ENCODE measurements around the gene BECN2.
"Not testable (repeated sequence)": the region's sequence is repeated elsewhere in the genome, so short reads cannot be mapped to it uniquely, and the experiment has no call there.

The BECN2 gene

DNA sequence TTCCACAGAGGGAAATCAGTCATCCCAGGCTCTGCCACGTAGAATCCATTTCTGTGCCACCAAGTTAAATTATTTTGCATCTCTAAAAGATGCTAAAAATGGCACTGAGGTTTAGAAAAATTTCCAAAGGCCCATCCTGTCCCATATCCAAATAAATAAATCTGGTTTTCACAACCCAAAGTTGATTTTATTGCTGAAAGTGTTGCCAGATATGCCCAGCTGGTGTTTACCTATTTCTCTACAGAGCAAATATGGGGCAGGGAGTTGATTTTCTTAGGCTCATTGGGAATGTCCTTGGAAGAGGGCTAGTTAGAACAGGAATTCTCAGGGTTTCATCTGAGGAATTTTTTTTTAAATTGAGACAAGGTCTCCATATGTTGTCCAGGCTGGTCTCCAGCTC lies 22.4 kb downstream of the BECN2 start:
- DNase-seq (ENCODE audit: low read depth), result no peak

DNA sequence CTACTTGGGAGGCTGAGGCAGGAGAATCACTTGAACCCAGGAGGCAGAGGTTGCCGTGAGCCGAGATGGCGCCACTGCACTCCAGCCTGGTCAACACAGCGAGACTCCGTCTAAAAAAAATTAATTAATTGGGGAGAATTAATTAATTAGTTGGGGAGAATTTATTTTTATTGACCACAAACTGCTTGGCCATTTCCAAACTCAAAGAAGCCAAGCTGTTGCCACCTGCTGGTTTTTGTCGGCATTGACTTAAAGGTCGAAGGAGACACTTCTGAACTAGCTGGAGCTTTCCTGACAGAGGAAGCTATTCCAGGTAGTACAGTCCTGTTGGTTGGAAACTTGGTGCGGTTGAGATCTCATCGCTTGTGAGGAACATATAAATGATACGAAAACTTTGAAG lies 28.2 kb downstream of the BECN2 start:
- DNase-seq (ENCODE audit: low read depth), result no peak

DNA sequence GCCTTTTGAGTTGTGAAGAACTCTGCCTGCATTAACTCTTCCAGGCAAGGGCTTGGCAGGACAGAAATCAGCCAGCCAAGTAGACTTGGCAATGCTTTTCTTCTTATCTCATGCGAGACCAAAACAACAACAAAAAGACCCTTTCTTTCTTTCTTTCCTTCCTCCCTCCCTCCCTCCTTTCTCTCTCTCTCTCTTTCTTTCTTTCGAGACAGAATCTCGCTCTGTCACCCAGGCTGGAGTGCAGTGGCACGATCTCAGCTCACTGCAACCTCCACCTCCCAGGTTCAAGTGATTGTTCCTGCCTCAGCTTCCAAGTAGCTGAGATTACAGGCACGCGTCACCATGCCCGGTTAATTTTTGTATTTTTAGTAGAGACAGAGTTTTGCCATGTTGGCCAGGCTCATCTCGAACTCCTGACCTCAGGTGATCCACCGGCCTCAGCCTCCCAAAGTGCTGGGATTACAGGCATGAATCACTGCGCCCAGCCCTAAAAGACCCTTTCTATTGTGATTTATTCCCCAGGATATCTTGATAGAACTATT lies 30.9 kb downstream of the BECN2 start:
- DNase-seq (ENCODE audit: low read depth), result not testable (repeated sequence)

DNA sequence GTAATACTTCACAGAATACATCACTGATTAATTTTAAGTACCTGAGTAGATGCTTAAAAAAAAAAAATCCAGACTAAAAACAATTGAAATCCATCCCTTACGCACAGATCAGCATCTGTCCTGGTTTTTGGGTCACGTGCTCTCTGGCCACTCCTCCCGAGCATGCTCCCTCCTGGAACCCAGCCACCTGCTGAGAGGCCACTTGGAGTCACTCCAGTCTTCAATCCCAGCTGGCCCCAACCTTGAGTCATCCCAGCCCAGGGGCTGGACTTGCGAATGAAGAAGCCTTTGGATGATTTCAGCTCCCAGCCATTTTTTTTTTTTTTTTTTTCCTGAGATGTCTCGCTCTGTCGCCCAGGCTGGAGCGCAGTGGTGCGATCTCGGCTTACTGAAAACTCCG lies 32.5 kb downstream of the BECN2 start:
- no peak for DNase-seq (ENCODE audit: low read depth)

DNA sequence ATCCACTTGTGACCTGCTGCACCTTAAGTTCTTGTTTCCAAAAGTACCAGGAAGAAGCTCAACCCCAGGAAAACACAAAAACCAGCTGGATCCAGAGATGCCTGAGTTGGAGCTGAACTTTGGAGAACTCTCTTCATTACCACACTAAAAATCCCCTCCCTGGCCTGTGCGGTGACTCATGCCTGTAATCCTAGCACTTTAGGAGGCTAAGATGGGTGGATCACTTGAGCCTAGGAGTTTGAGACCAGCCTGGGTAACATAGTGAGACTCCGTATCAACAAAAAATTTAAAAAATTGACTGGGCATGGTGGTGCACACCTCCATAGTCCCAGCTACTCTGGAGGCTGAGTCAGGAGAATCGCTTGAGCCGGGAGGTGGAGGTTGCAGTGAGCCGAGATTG lies 35.2 kb downstream of the BECN2 start:
- no peak for DNase-seq (ENCODE audit: low read depth)

- DNase-seq (ENCODE audit: low read depth), result no peak
Measured at GRCh38 chr1:241994171-241994570, 36.6 kb downstream of the BECN2 start.

DNA sequence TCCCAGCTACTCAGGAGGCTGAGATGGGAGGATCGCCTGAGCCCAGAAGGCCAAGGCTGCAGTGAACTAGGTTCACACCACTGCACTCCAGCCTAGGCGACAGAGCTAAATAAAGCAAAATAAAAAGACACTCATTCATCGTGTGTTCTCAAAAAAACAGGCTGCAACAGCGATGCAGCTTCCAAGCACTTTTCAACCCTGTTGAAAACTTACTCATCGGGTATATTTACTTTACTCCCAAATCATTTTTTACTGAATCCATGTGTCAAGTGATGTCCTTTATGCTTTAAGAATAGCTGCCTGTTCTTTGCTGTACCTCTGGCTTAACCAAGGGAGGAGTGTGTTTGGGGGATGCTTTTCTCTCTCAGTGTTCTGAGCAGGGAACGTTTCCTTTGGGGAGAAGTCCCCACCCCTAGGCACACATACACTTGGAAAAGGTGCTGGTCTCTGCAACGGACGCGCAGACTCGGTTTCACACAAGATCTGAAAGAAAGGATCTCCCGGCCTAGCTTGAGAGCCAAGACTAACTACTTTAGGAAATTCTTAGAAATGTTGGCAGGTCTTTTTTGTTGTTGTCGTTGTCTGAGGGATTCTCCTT lies 39.9 kb downstream of the BECN2 start:
- DNase-seq (ENCODE audit: low read depth), result no peak

DNA sequence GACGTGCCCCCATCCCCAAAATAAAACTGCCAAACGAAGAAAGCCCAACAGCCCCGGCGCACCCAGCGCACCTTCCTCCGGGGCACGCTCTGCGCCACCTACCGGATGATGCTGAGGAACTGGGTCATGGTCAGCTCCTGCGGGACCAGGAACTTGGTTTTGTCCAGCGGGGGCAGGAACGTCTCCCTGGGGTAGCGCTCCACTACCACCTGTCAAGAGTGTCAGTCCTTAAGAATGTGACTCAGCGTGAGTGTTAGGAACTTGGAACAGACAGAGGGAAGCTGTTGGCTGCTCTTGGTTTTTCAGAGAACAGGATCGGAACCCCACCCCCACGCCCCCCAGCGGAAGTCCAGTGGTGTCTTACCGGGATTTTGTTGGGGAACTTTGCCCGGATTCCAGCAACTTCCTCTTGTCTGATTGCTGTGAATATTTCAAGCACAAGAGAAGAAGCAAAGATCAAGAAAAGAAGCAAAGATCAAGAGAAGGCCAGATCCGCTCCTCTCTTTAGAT lies 40.9 kb downstream of the BECN2 start:
- DNase-seq (ENCODE audit: low read depth), result peak; percentile 17

GRCh38 chr1:241999026-241999425 lies 41.5 kb downstream of the BECN2 start, which contains the start of gene MAP1LC3C:
MAP1LC3C (minus strand) TSS chr1:241999098; CDS start chr1:241999008, 90 bp downstream.
- DNase-seq (ENCODE audit: low read depth), result no peak

GRCh38 chr1:242000434-242000833 lies 42.9 kb downstream of the BECN2 start:
- DNase-seq (ENCODE audit: low read depth), result no peak

GRCh38 chr1:242002072-242002471 lies 44.5 kb downstream of the BECN2 start:
- DNase-seq (ENCODE audit: low read depth), result no peak

GRCh38 chr1:242002510-242002909 lies 44.9 kb downstream of the BECN2 start:
- DNase-seq (ENCODE audit: low read depth), result no peak

GRCh38 chr1:242004751-242005495 lies 47.4 kb downstream of the BECN2 start:
- DNase-seq (ENCODE audit: low read depth), result no peak

DNA sequence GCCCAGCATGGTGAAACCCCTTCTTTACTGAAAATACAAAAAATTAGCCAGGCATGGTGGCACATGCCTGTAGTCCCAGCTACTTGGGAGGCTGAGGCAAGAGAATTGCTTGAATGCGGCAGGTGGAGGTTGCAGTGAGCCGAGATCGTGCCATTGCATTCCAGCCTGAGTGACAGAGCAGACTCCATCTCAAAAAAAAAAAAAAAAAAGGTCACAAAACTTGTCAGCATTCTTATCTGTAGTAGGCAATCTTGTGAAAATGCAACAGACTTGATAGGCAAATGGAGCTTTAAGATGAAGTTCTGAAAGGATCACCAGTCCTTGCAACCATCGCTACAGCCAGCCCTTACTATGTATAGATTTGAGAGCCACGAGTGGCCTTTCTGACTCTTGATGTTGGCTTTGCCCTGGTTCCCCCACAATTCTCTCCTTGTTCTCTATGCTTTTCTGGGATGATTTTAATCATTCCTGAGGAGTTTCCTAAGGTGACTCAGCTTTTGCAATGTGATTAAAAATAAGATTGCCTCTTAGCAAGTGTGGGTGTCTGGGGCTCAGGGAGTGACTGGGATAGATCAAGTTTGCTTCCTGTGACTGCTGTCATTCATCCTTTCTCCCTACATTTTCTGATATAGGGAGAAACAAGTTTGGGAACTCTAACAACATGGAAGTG lies 48.4 kb downstream of the BECN2 start:
- no peak for DNase-seq (ENCODE audit: low read depth)

GRCh38 chr1:242006976-242007375 lies 49.4 kb downstream of the BECN2 start:
- DNase-seq (ENCODE audit: low read depth), result no peak

Data from stimulated activated CD8-positive, alpha-beta memory T cell treated with anti-CD3 and anti-CD28 coated beads, Interleukin-12 subunit alpha, Interleukin-12 subunit beta, amount 100 ng/mL, for 1 hour (primary cell).